OCI-LY7 (cell line): ENCODE measurements around the gene TMEM94. TPM values are rescaled to one million over a fixed set of nuclear protein-coding genes. Genes with fewer than 3 reads are reported as not detected.

Source experiments
- BruUV-seq: library from RNA; stranded (reverse); fragments of 400-500 nt; replicated peaks from 2 replicates; lab custom pipeline; 2021; lab: Mats Ljungman, UMichigan
- CTCF ChIA-PET: fragments of 300-600 bp; sonication (Branson Sonifier 250); formaldehyde crosslinking; loops from one replicate; lab custom pipeline; 2022; ENCODE audit warnings: antibody characterized with exemption; ENCODE audit not compliant: unreplicated experiment; lab: Charles Lee
- POLR2A ChIA-PET: fragments of 300-600 bp; sonication (Branson Sonifier 250); formaldehyde crosslinking; loops from one replicate; lab custom pipeline; 2022; ENCODE audit warnings: antibody characterized with exemption; lab: Charles Lee
- DNase-seq: peaks from one replicate; pipeline ENCODE4 v3.0.0-alpha.2; 2015; ENCODE audit warnings: low spot score
- H2AFZ ChIP-seq: fragments of 200-600 bp; sonication (generic), shearing (Covaris generic); 2 replicates; pipeline ENCODE4 v1.6.1; 2014; ENCODE audit warnings: mild to moderate bottlenecking, antibody characterized with exemption, low read length, moderate library complexity
- H3K27ac ChIP-seq: fragments of 200-600 bp; sonication (generic); 2 replicates; pipeline ENCODE4 v1.5.1; 2014; ENCODE audit warnings: mixed run types, low read depth, mild to moderate bottlenecking, moderate library complexity, low read length, inconsistent platforms; ENCODE audit not compliant: poor library complexity, severe bottlenecking
- H3K36me3 ChIP-seq: fragments of 200-600 bp; sonication (generic); 2 replicates; pipeline ENCODE4 v1.6.1; 2014; ENCODE audit warnings: mild to moderate bottlenecking, antibody characterized with exemption, low read length, moderate library complexity, mixed read lengths; ENCODE audit not compliant: insufficient read depth
- H3K4me1 ChIP-seq: fragments of 200-600 bp; sonication (generic); 2 replicates; pipeline ENCODE4 v1.5.1; 2014; ENCODE audit warnings: mild to moderate bottlenecking, low read length; ENCODE audit not compliant: insufficient read depth, poor library complexity, severe bottlenecking
- H3K4me2 ChIP-seq: fragments of 200-600 bp; sonication (generic); 2 replicates; pipeline ENCODE4 v1.6.1; 2014; ENCODE audit warnings: mild to moderate bottlenecking, low read length
- H3K4me3 ChIP-seq: fragments of 200-600 bp; sonication (generic); 2 replicates; pipeline ENCODE4 v1.5.1; 2014; ENCODE audit warnings: mild to moderate bottlenecking, low read depth, low read length; ENCODE audit not compliant: poor library complexity, severe bottlenecking
- H3K79me2 ChIP-seq: fragments of 200-600 bp; sonication (generic); 2 replicates; pipeline ENCODE4 v1.6.1; 2016; ENCODE audit warnings: low read depth, mild to moderate bottlenecking, low read length, moderate library complexity, mixed read lengths; ENCODE audit not compliant: insufficient read depth
- H3K9me2 ChIP-seq: fragments of 200-600 bp; sonication (generic); 2 replicates; pipeline ENCODE4 v1.6.1; 2016; ENCODE audit warnings: mild to moderate bottlenecking, low read length, mixed read lengths; ENCODE audit not compliant: insufficient read depth
- H3K9me3 ChIP-seq: fragments of 200-600 bp; sonication (generic); 2 replicates; pipeline ENCODE4 v1.6.1; 2014; ENCODE audit warnings: mild to moderate bottlenecking, mixed run types, low read length, mixed read lengths
- H4K20me1 ChIP-seq: fragments of 200-600 bp; sonication (generic); 2 replicates; pipeline ENCODE4 v1.6.1; 2014; ENCODE audit warnings: mild to moderate bottlenecking, antibody characterized with exemption, low read length, moderate library complexity, mixed read lengths; ENCODE audit not compliant: insufficient read depth
- CTCF ChIP-seq: fragments of 200-600 bp; sonication (generic); conservative IDR thresholded peaks from 2 replicates; pipeline ENCODE4 v1.5.1; 2014; ENCODE audit warnings: mild to moderate bottlenecking, antibody characterized with exemption, low read length, moderate library complexity, mixed read lengths
- EZH2phosphoT487 ChIP-seq: fragments of 200-600 bp; sonication (generic); IDR thresholded peaks from 2 replicates; pipeline ENCODE4 v1.6.1; 2018; ENCODE audit warnings: low read depth, borderline replicate concordance, mild to moderate bottlenecking, mixed run types, antibody characterized with exemption, low read length, moderate library complexity, mixed read lengths
- intact Hi-C: fragments of 100-400 bp; cut with micrococcal nuclease; formaldehyde crosslinking; loops from one replicate; pipeline ENCODE4 v1.10.0; 2022; ENCODE audit not compliant: unreplicated experiment
- total RNA-seq, 2 experiments: library from RNA; depleted of rRNA in 1 of 2; stranded (reverse); fragments of >200 nt in 1 of 2; shearing (Covaris generic) in 1 of 2; gene quantifications; 2 replicates each; pipeline ENCODE4 v1.2.3, GENCODE V29; 2014 to 2022

TMEM94 gene
- total RNA-seq, 2 experiments from 2014 or later = 60.6 to 121 TPM

- Histone ChIP-seq H3K27ac (no peak overlapping the region), H3K36me3 (no peaks in the 10 kb centered on the region), H3K9me2 (no peaks in the 10 kb centered on the region), H2AFZ (no peak overlapping the region), H3K9me3 (no peaks in the 10 kb centered on the region), H4K20me1 (no peaks in the 10 kb centered on the region), H3K79me2 (no peaks in the 10 kb centered on the region), H3K4me3 (no peak overlapping the region), H3K4me1 (peaks cover 11% of the 10 kb centered on the region), H3K4me2 (no peak overlapping the region)
- BruUV-seq = no TSS peak
- CTCF ChIA-PET = no interaction called here
- TF ChIP-seq CTCF (no peak), EZH2phosphoT487 (no peak)
- POLR2A ChIA-PET = interaction anchor here (0.5 to 1.0 kb wide), 4 partner anchors 24 to 205 kb away, joined by 3 read pairs; no protein-coding TSS in a partner anchor
- no peak for DNase-seq
- intact Hi-C loops = no loop called here
Measured at GRCh38 chr17:75511610-75512575, 55.5 kb downstream of the TMEM94 start.

GRCh38 chr17:75512926-75513640, 56.6 kb downstream of the TMEM94 start:
- Histone ChIP-seq H3K27ac (no peak overlapping the region), H3K9me3 (no peaks in the 10 kb centered on the region), H3K4me1 (peaks cover 22% of the 10 kb centered on the region), H4K20me1 (peaks cover 8% of the 10 kb centered on the region; the same call in 1 of the 2 replicates), H3K9me2 (no peaks in the 10 kb centered on the region), H3K4me2 (no peak overlapping the region), H3K79me2 (peaks cover 6% of the 10 kb centered on the region; the same call in 1 of the 2 replicates), H3K4me3 (no peak overlapping the region), H2AFZ (no peak overlapping the region), H3K36me3 (0 out of 2 replicates have a peak, but pooled peaks cover under 1% of the 10 kb centered on the region)
- no peak for TF ChIP-seq CTCF
- no peak for TF ChIP-seq EZH2phosphoT487
- intact Hi-C loops = no loop called here
- ChIA-PET CTCF (no interaction called here), POLR2A (interaction anchor here (0.6 to 1.0 kb wide), 3 partner anchors 25 to 206 kb away, joined by 3 read pairs; no protein-coding TSS in a partner anchor)
- DNase-seq = no peak
- BruUV-seq = no TSS peak
